Esophagus squamous epithelium (tissue), 5 donors: ENCODE measurements around the gene NEMP1. TPM values are rescaled to one million over a fixed set of nuclear protein-coding genes. Genes with fewer than 3 reads are reported as not detected.

Source experiments
- DNase-seq: peaks from one replicate; lab custom pipeline; 2025; lab: John Stamatoyannopoulos, UW
- H3K27ac ChIP-seq, 4 donors: fragments of 200-600 bp; sonication (generic); one replicate each; pipeline ENCODE4 v1.5.1; 2016 to 2019; ENCODE audit warnings: mild to moderate bottlenecking in 1 of 4
- H3K27me3 ChIP-seq, 4 donors: fragments of 200-600 bp; sonication (generic); 1 replicate in 3 of 4; 2 replicates in 1 of 4; pipeline versions ENCODE4 v1.5.1 to v1.6.0; 2017 to 2021; ENCODE audit warnings: antibody characterized with exemption in 1 of 4
- H3K36me3 ChIP-seq, 3 donors: fragments of 200-600 bp; sonication (generic); one replicate each; pipeline ENCODE4 v1.5.1; 2016 to 2019
- H3K4me1 ChIP-seq, 3 donors: fragments of 200-600 bp; sonication (generic); one replicate each; pipeline ENCODE4 v1.5.1; 2017 to 2019
- H3K4me3 ChIP-seq, 4 donors: fragments of 200-600 bp; sonication (generic); 1 replicate in 3 of 4; 2 replicates in 1 of 4; pipeline ENCODE4 v1.5.1; 2016 to 2019; ENCODE audit warnings: mild to moderate bottlenecking in 2 of 4, moderate library complexity in 1 of 4
- H3K9me3 ChIP-seq, 3 donors: fragments of 200-600 bp; sonication (generic); one replicate each; pipeline ENCODE4 v1.5.1; 2016 to 2019
- CTCF ChIP-seq, 6 experiments: fragments of 450-650 bp in 4 of 6; fragments of 200-600 bp in 2 of 6; sonication (generic) in 2 of 6; IDR thresholded peaks; one replicate each; pipeline ENCODE4 v1.5.1; 2016 to 2019; ENCODE audit warnings: antibody characterized with exemption in 6 of 6, mild to moderate bottlenecking in 4 of 6, moderate library complexity in 4 of 6
- POLR2A ChIP-seq, 4 donors: fragments of 450-650 bp; IDR thresholded peaks; one replicate each; pipeline ENCODE4 v1.6.1; 2017; ENCODE audit warnings: antibody characterized with exemption in 4 of 4, mild to moderate bottlenecking in 4 of 4, moderate library complexity in 3 of 4
- WGBS, 2 donors: methylation state at CpG; one replicate each; pipeline ENCODE4 v1.1.5; 2018; 5-methylcytosine and 5-hydroxymethylcytosine counted together
- intact Hi-C: fragments of 100-400 bp; cut with DNase I; formaldehyde crosslinking; loops from one replicate; pipeline ENCODE4 v1.15.0; 2022
- total RNA-seq, 4 donors: library from RNA; depleted of rRNA; stranded (reverse); fragments of >200 nt; gene quantifications; one replicate each; pipeline ENCODE4 v1.1.0, GENCODE V29; 2016
- donor health status: DM: yes; HTN: yes; CAD: no.

NEMP1 gene
- total RNA-seq, 4 donors from 2014 or later: 4.1 to 7.6 (median 6.7) TPM

GRCh38 chr12:57096099-57096572 is 17.5 kb upstream of the NEMP1 start:
- 49 to 54% methylated on average over 4 to 6 of the region's 6 CpGs for WGBS, 2 donors
- Histone ChIP-seq H3K4me1 (peaks cover 52 to 100% (median 57%) of the 10 kb centered on the region in 3 donors), H3K4me3 (no peak overlapping the region), H3K27me3 (no peaks in the 10 kb centered on the region), H3K9me3 (no peaks in the 10 kb centered on the region), H3K27ac (peak overlapping the region; percentile 76 to 100 (median 98)), H3K36me3 (peaks cover 26 to 94% (median 35%) of the 10 kb centered on the region in 3 donors)
- peak in 1 of 4 donors; percentile 7 for TF ChIP-seq POLR2A (IDR thresholded peaks at IDR 0.05)
- no peak for TF ChIP-seq CTCF (IDR thresholded peaks at IDR 0.05)
- DNase-seq: no peak
- intact Hi-C loops: no loop called here

DNA sequence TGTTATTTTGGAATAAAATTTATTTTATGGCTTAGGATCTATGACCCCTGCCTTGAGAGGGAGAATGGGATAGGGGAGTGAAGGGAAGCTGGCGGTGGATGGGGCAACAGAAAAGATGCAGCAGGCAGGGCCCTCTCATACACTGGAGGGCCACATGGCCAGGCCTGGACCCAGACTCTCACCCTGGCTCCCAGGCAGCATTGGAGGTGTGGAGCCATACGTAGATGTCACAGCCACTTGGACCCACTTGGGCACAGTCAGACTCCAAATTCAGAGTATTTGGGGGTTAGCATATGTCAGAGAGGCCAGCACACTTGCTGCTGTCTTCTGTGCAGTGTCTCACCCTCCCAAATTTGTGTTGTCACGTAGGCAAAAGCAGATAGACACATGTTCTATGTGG is 16.8 kb upstream of the NEMP1 start:
- H3K36me3 ChIP-seq: peaks cover 26 to 92% (median 35%) of the 10 kb centered on the region in 3 donors
- no peak for DNase-seq
- no peak overlapping the region for H3K4me3 ChIP-seq
- H3K27ac ChIP-seq: peak overlapping the region; percentile 76 to 100 (median 98)
- 42 to 65% methylated on average over 2 to 3 of the region's 3 CpGs for WGBS, 2 donors
- intact Hi-C loops: no loop called here
- no peaks in the 10 kb centered on the region for H3K9me3 ChIP-seq
- peaks cover 55 to 100% (median 64%) of the 10 kb centered on the region in 3 donors for H3K4me1 ChIP-seq
- H3K27me3 ChIP-seq: no peaks in the 10 kb centered on the region
- no peak for TF ChIP-seq POLR2A (IDR thresholded peaks at IDR 0.05)
- TF ChIP-seq CTCF (IDR thresholded peaks at IDR 0.05): no peak

- peaks cover 23 to 82% (median 35%) of the 10 kb centered on the region in 3 donors for H3K36me3 ChIP-seq
- TF ChIP-seq CTCF (IDR thresholded peaks at IDR 0.05) (no peak), POLR2A (IDR thresholded peaks at IDR 0.05) (no peak)
- H3K4me1 ChIP-seq: peaks cover 55 to 99% (median 66%) of the 10 kb centered on the region in 3 donors
- H3K9me3 ChIP-seq: no peaks in the 10 kb centered on the region
- H3K4me3 ChIP-seq: peak overlapping the region in 2 of 4 donors; percentile 6 to 38
- intact Hi-C loops: no loop called here
- H3K27ac ChIP-seq: peak overlapping the region; percentile 76 to 100 (median 98)
- WGBS, 2 donors: 24 to 43% methylated on average over 11 to 15 of the region's 15 CpGs
- no peaks in the 10 kb centered on the region for H3K27me3 ChIP-seq
- DNase-seq: no peak
These were observed 15.9 kb upstream of the NEMP1 start for GRCh38 chr12:57094208-57095160.

DNA sequence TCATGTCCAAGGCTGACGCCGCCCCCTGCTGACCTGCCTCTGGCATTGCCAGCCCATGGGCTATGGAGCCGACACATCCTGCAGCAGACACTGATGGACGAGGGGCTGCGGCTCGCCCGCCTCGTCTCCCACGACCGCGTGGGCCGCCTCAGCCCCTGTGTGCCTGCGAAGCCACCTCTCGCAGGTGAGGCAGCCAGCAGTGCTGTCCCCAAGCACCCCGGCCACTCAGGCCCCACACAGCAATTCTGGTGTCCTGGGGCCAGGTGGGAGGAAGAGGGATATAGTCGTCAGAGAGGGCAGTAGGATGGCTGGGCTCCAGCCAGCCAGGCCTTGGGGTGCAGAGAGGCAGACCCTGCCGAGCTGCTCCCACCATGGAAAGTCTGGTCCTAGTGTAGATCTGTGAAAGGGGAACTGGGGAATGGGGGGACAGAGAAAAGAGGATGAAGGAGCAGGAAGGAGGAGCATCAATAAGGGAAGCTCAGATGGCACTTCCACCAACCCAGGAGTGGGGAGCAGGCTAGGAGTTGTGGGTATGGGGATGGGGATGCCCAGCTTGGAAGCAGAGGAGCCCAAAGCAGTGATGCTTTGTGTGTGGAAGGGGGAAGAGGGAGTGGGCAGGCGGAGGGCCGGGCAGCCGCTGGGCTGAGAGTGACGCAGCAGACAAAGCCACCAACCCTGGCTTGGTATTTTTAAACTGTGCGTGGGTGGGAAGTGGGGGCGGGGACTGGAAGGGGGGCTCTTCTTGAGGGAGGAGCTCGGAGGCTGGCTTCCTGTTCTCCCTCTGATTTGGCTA is 15.0 kb upstream of the NEMP1 start:
- Histone ChIP-seq H3K27ac (peak overlapping the region; percentile 76 to 100 (median 98)), H3K27me3 (no peaks in the 10 kb centered on the region), H3K36me3 (peaks cover 19 to 74% (median 34%) of the 10 kb centered on the region in 3 donors), H3K4me3 (peak overlapping the region in 2 of 4 donors; percentile 6 to 38), H3K4me1 (peaks cover 49 to 90% (median 66%) of the 10 kb centered on the region in 3 donors), H3K9me3 (no peaks in the 10 kb centered on the region)
- no peak for DNase-seq
- intact Hi-C loops: no loop called here
- 4 to 8% methylated on average over 9 of the region's 24 CpGs for WGBS, 2 donors
- TF ChIP-seq CTCF (IDR thresholded peaks at IDR 0.05) (peak in 5 of 6 experiments; percentile 19 to 47 (median 32)), POLR2A (IDR thresholded peaks at IDR 0.05) (no peak)
